NCI-H446 treated with DMSO at 0.1 percent for 48 hours (cell line): ENCODE measurements around the gene KCNK2.

Source experiments
- DNase-seq: peaks from one replicate; lab custom pipeline; 2025; lab: John Stamatoyannopoulos, UW

The KCNK2 gene

DNA sequence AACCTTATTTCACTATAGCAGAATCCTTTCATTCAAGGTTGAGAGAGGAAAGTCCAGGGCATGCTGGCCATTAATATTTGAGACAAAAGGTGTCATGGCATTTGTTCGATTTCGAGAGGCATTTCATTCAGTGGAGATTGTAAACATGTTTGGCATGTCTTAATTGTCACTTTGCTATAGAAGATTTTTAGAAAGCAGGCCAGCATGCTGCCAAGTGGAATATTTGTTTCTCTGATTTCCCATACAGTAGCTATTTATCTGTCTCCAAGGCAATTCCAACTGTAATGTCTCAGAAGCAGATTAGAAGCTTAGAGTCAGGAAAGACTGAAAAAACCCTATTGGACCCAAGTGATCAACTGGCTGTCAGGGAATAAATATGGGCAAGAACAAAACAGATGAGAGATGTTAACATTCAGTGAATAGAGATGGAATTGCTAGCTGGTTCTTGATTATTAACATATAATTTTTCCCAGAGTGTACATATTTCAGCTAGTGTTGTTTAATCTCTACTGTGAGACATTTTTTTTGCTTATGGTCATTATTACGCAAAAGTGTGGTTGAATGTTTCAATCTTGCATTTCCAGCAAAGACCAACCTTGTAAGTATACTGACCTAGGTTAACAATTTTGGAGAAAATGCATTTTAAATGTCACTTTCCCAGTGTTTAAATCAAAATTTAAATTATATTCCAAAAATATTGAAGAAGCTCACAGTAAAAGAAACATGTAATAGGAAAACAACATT is 174.6 kb downstream of the KCNK2 start:
- DNase-seq = no peak

DNA sequence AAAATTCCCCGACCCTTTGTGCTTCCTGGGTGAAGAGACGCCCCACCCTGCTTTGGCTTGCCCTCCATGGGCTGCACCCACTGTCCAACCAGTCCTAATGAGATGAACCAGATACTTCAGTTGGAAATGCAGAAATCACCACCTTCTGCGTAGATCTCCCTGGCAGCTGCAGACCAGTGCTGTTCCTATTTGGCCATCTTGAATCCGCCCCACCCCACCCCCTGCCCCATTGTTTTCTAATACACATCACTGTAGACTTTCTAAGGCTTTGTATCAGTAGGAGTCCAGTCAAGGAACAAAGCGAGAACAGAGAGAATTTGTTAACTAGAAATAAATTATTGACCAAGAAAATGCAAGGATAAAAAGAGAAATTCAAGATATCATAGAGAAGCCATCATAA is 178.2 kb downstream of the KCNK2 start:
- no peak for DNase-seq

DNA sequence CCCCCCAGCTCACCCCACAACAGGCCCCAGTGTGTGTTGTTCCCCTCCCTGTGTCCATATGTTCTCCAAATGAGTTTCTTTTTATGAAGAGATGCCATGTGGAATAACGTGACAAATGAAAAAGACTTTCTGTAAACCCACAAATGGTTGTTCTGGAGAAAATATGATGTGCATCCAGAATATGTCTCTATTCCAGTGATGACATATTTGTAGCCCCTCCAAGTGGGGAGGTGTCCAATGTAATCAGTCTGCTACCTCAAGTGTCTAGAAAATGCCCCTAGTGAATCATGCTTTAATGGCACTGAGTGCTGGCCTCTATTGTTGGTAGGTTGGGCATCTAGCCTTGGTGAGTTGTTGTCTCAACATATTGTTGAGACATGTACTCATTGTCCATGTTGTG is 179.6 kb downstream of the KCNK2 start:
- no peak for DNase-seq

DNA sequence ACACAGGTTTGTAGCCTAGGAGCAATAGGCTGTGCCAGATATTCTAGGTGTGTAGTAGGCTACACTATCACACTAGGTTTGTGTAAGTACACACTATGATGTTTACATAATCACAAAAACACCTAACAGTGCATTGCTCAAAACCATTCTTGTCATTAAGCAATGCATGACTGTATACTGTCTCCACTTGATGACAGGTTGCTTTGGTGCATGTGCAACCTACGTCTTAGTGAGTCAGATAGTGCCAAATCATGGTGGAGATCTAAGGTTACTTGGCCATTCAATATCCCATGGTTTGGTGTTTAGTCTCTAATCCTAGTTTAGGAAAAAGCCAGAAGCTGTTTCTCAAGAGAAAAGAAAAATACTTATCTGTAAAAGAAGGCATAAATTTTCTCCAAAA is 181.1 kb downstream of the KCNK2 start:
- no peak for DNase-seq

DNA sequence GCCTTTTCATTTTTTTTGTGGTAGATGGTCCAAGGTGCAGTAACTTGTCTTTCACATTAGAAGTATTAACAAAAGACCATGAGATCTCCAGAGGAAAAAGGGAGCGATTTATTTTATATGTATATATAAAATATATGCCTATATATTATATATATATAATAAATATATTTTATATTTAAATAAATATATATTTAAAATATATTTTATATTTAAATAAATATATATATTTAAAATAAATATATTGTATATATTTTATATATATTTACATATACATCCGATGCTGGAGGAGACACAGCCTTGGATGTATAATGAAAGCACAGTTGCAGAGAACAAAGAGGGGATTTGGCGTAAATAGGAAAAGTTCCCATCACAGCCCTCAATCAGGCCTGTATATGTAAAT is 182.1 kb downstream of the KCNK2 start:
- no peak for DNase-seq

DNA sequence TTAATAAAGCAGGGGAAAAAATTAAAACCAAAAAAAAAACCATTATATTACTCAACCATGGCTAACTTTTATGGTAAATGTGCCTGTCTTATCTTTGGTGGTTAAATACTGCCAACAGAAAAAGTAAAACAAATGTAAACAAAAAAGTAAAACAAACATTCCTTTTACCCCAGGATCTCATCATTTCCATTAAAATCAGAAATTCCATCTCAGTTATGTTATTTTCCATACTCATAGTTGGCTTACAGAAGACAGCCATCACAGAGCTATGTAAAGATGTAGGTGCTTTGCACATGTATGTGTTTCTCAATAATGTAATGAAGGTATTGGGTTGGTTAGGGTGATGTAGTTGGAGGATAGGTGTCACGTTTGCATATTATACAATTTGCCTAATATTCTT is 185.0 kb downstream of the KCNK2 start:
- no peak for DNase-seq

DNA sequence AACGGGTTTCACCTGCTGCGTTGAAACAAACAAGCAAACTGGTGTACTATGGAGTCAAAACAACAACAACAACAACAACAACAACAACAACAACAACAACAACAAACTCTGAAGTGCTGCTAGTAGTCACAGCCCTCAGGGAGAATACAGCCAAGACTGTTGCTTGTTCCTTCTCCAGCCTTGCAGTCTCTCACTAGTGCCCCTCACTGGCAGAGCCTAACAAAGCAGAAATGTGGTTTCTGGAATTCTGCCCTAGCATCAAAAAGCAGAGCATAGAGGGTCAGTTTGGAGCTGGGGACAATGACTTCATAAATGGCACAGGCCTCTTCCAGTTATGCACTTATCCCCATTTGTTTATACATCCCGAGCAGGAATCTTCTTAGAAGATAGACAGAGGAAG is 187.4 kb downstream of the KCNK2 start:
- no peak for DNase-seq

DNA sequence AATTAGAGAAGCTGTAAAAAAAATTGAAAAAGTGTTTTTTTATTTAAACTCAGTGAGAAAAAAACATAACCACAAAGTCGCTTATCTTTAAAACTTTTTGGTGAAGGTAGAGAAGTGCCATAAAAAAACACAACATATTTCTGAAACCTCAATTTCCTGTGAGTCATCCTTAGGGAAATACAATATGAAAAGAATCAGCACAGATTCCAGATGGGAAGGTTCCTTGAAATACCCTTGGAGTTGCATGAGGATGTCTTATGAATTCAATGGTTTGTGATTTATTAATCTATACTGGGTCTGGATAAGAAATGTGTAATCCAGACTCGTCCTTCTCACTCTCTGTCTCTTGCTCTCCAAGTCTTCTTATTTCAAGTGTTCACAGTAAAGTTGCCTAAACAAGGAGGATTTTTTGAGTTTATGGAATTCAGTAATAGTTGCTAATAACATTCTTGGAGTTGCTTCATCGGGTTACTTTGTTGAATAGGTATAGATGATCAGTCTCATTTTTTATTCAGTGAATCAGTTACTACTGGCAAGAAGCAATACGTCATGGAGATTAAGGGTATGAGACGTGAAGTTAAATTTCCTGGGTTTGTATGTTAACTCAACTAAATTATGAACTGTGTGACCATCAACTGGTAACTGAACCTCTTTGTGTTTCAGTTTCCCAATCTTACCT is 191.4 kb downstream of the KCNK2 start:
- DNase-seq = no peak

DNA sequence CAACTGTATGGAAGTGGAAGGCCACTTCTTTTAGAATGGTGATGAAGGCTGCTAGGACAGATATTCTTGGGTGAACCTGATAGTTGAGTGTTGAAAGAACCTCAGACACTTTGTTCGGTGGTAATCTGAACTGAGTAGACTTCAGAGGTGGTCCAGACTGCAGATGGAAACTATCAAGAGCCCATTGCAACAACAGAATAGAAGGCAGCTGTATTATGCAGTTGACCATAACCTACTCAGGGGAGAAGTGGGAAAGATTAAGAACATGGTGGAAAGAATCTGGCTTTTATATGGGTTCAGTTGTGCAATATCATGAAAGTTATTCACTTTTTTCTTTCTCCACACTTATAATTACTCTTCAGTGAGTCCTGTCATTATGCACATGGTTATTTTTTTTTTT is 194.0 kb downstream of the KCNK2 start:
- no peak for DNase-seq

DNA sequence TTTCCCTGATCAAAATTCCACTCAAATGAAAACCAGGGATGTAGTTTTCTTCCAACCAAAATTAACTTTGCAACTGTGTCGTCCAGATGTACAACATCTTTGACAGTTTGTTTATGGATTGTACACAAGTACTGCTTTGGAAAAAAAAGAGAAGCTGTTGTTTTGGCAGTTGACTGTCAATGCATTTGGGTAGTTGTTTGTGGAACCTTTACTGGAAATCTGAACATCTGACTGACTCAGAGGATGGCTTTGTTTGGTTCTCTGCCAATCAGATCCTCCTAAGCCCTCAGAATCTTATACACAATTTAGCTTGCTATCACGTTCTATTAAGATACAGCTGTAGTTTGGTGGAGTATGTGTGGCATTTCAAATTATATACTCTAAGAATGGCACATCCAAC is 195.0 kb downstream of the KCNK2 start:
- DNase-seq = no peak

DNA sequence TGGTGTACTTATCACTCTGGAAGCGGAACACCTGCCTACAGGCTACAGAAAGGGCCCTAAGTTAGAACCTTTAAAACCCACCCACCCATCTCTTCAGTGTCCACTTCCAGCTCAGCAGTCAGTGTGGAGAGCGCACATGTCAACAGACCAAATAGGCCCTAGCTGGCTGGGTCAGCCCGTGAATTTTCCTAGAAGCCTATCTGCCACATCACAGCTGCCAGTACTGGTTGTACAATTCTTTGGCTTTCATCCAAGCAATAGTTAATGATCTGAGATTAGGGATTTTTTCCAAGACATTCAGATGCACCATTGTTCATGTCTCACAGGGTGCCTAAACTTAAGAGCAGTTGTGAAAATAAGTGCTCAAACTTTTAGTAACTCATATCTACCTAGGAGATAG is 197.1 kb downstream of the KCNK2 start:
- DNase-seq = no peak

DNA sequence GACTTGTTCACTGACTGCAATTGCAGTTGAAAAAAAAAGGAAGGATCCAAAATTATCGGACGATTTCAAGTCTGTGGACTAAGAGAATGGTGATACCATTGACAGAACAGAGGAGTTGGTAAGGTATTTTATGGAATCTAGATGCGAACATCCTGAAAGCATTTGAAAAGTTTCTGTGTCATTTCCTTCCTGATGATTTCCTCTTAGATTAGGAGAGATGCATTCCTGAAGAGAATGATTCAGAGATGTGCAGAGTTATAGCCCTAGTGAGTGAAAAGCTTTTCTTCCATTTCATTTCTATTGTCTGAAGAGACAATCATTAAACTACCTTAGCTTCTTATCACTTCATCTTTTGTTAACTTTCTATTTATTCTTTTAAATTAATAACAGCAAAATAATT is 200.0 kb downstream of the KCNK2 start:
- DNase-seq = no peak

DNA sequence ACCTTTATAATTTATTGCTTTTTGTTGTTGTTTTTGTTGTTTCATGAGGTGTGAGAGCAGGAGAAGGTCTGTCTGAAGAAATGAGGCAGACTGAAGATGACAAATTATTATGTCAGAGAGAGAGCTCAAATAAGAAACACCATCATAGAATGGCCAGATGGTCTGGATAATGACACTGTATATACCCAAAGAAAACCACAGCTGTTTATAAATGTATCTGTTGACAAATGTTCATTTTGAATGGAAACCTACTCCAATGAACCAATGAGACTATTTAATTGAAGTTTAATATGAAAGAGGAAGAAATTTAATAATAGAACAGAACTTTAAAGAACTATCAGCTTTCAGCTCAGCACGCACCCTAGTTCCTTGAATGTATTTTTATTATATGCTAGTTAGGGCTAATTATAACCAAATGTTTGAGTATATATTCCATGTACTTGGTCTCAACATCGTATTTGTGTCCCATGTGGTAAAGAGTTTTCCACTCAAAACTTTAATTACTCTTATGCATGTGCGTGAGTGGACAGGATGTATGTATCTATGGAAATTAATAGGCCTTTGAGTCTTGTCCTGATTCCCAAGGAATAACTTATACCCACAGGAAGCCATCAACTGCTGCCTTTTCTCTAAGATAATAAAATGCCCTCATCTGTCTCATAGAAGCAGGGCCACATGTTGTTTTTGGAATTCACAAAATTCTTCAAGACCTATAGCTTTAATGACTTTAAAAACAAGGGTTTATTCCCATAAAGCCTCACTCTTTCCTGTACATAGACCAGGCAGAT is 202.7 kb downstream of the KCNK2 start:
- DNase-seq = no peak
